Measurements from ENCODE around the gene PHPT1. TPM values are rescaled to one million over a fixed set of nuclear protein-coding genes. Genes with fewer than 3 reads are reported as not detected.
"Not testable (repeated sequence)": the region's sequence is repeated elsewhere in the genome, so short reads cannot be mapped to it uniquely, and the experiment has no call there.

Gene PHPT1
- total RNA-seq, 2 donors from 2014 or later = 37.5 to 92.1 TPM

GRCh38 chr9:136882109-136882946 is 33.1 kb downstream of the PHPT1 start:
- H3K4me3 ChIP-seq = peak overlapping the region; percentile 47
- H3K4me1 ChIP-seq (ENCODE audit: control insufficient read depth in 1 of 2, low read depth in 2 of 2) = peaks cover 0 to 24% of the 10 kb centered on the region in 2 donors
- DNase-seq (ENCODE audit: low spot score) (no peak), ATAC-seq (ENCODE audit: insufficient number of reproducible peaks, low FRiP score, low read depth) (no peak)
- no peaks in the 10 kb centered on the region for H3K36me3 ChIP-seq
- no peaks in the 10 kb centered on the region for H3K27me3 ChIP-seq (replicated peaks; ENCODE audit: insufficient read depth)
- H3K9me3 ChIP-seq = no peaks in the 10 kb centered on the region
- TF ChIP-seq, protein P1, sequence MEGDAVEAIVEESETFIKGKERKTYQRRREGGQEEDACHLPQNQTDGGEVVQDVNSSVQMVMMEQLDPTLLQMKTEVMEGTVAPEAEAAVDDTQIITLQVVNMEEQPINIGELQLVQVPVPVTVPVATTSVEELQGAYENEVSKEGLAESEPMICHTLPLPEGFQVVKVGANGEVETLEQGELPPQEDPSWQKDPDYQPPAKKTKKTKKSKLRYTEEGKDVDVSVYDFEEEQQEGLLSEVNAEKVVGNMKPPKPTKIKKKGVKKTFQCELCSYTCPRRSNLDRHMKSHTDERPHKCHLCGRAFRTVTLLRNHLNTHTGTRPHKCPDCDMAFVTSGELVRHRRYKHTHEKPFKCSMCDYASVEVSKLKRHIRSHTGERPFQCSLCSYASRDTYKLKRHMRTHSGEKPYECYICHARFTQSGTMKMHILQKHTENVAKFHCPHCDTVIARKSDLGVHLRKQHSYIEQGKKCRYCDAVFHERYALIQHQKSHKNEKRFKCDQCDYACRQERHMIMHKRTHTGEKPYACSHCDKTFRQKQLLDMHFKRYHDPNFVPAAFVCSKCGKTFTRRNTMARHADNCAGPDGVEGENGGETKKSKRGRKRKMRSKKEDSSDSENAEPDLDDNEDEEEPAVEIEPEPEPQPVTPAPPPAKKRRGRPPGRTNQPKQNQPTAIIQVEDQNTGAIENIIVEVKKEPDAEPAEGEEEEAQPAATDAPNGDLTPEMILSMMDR (IDR thresholded peaks at IDR 0.05) = no peak
- H3K27ac ChIP-seq = no peak overlapping the region

DNA sequence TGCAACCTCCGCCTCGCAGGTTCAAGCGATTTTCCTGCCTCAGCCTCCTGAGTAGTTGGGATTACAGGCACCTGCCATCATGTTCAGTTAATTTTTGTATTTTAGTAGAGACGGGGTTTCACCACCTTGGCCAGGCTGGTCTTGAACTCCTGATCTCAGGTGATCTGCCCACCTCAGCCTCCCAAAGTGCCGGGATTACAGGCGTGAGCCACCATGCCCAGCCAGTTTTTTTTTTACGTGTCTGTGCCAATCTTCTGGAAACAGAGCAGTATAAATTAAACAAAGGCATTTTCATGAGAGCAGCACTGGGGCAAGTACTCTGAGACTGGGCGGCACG is 33.7 kb downstream of the PHPT1 start:
- H3K4me3 ChIP-seq; H3K36me3 ChIP-seq; H3K27me3 ChIP-seq (replicated peaks; ENCODE audit: insufficient read depth); DNase-seq (ENCODE audit: low spot score); ATAC-seq (ENCODE audit: insufficient number of reproducible peaks, low FRiP score, low read depth); H3K9me3 ChIP-seq; H3K27ac ChIP-seq: not testable (repeated sequence)
- peaks cover 3 to 27% of the 10 kb centered on the region in 2 donors for H3K4me1 ChIP-seq (ENCODE audit: control insufficient read depth in 1 of 2, low read depth in 2 of 2)

- DNase-seq (ENCODE audit: low spot score); H3K27me3 ChIP-seq (replicated peaks; ENCODE audit: insufficient read depth); H3K36me3 ChIP-seq; ATAC-seq (ENCODE audit: insufficient number of reproducible peaks, low FRiP score, low read depth); H3K27ac ChIP-seq; H3K4me3 ChIP-seq; H3K9me3 ChIP-seq: not testable (repeated sequence)
- peaks cover 3 to 27% of the 10 kb centered on the region in 2 donors for H3K4me1 ChIP-seq (ENCODE audit: control insufficient read depth in 1 of 2, low read depth in 2 of 2)
Observed at GRCh38 chr9:136883670-136884069, 34.5 kb downstream of the PHPT1 start.

DNA sequence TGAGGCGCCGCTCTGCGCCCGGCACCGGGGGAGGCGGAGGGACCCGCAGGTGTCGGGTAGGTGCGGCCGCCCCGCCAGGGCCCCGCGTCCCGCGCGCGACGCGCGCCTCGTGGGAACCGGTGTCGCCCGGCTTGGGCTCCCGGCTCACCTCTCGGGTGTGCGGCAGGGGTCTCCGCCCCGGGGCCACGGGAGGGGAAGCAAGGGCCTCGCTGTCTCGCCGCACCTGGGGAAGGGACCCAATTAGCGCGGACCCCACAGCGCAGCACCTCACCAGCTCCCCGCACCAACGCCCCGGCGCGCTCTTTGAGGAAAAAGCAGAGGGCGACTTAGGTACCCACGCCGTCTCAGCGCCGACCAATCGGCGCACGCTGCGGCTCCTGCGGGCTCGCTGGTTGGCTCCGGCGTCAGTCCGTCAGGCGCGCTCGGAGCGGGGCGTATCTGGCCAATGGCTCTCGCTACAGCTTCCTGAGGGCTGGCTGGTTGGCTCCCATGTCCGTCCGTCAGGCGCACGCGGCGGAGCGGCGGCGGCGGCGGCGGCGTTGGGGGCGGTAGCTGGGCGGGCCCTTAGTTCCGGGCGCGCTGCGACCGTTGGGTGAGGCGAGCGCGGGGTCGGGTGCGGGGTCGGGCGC is 36.9 kb downstream of the PHPT1 start, which contains the start of gene TRAF2:
Gene TRAF2 (plus strand): TSS at position 567 of the 629 bp plus-strand sequence. CDS start 12,225 bp downstream, outside the sequence.
- Histone ChIP-seq H3K27ac (peak within 1 kb of the TSS; percentile 29 to 56), H3K36me3 (no peaks in the 10 kb centered on the region), H3K9me3 (no peaks in the 10 kb centered on the region), H3K4me1 (ENCODE audit: control insufficient read depth in 1 of 2, low read depth in 2 of 2) (peaks cover 3 to 27% of the 10 kb centered on the region in 2 donors), H3K27me3 (replicated peaks; ENCODE audit: insufficient read depth) (no peaks in the 10 kb centered on the region), H3K4me3 (peak within 1 kb of the TSS; percentile 74)
- DNase-seq (ENCODE audit: low spot score) (peak; percentile 83), ATAC-seq (ENCODE audit: insufficient number of reproducible peaks, low FRiP score, low read depth) (peak; percentile 97)
- TF ChIP-seq, protein P1 (IDR thresholded peaks at IDR 0.05) = no peak

DNA sequence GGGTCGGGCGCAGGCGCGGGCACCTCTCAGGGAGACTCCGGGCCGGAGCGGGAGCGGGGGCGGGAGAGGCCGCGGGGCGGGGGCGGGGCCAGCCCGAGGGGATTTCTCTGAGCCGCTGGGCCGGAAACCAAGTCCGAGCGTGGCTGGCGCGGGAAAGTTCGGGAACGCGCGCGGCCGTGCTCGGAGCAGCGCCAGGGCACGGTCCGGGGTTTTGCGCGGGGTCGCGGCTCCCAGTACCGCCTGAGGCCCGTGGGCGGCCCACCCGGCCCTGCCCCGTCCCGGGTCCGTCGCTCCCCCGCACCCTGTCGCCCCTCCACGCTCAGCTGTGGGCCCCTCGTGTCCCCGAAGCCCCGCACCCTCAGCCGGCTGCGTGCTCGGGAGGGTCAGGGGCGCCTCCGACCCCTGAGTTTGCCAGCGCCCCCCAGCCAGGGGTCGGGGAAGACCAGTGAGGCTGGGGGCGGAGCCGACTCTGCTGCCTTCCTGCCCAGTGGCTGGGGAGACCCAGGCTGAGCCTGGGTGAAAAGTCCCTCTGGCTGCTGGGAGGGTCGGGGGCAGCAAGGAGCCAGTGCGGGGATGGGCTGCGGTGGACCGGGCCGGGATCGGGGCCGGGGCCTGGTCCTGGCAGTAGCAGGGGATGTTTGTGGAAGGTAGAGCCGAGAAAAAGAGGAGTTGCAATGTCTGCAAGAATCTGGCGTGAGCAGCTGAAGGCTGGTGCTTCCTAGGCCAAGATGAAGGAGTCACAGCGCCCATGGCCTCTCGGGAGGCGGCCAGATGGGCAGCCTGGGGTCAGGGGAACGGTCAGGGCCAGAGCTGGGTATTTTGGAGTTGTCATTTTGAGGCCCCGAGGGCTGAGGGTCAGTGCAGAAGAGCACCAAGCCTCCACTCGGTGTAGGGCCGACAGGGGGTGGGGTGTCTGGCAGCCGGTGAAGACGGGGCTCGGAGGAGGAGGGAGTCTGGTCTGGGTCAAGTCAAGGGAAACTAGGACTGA is 37.7 kb downstream of the PHPT1 start:
- Histone ChIP-seq H3K4me3 (peak overlapping the region; percentile 74), H3K4me1 (ENCODE audit: control insufficient read depth in 1 of 2, low read depth in 2 of 2) (peaks cover 3 to 24% of the 10 kb centered on the region in 2 donors), H3K36me3 (no peaks in the 10 kb centered on the region), H3K9me3 (no peaks in the 10 kb centered on the region), H3K27me3 (replicated peaks; ENCODE audit: insufficient read depth) (no peaks in the 10 kb centered on the region), H3K27ac (peak overlapping the region; percentile 29 to 56)
- TF ChIP-seq, protein P1 (IDR thresholded peaks at IDR 0.05) = no peak
- ATAC-seq (ENCODE audit: insufficient number of reproducible peaks, low FRiP score, low read depth) = peak; percentile 41
- no peak for DNase-seq (ENCODE audit: low spot score)

Measured in thoracic aorta (tissue), 2 donors.